ENCODE data around the gene ASB16. TPM values are rescaled to one million over a fixed set of nuclear protein-coding genes. Genes with fewer than 3 reads are reported as not detected.
"Not testable (repeated sequence)": the region's sequence is repeated elsewhere in the genome, so short reads cannot be mapped to it uniquely, and the experiment has no call there.

ASB16 gene
- total RNA-seq, 1 experiment from 2014 or later, result not detected

DNA sequence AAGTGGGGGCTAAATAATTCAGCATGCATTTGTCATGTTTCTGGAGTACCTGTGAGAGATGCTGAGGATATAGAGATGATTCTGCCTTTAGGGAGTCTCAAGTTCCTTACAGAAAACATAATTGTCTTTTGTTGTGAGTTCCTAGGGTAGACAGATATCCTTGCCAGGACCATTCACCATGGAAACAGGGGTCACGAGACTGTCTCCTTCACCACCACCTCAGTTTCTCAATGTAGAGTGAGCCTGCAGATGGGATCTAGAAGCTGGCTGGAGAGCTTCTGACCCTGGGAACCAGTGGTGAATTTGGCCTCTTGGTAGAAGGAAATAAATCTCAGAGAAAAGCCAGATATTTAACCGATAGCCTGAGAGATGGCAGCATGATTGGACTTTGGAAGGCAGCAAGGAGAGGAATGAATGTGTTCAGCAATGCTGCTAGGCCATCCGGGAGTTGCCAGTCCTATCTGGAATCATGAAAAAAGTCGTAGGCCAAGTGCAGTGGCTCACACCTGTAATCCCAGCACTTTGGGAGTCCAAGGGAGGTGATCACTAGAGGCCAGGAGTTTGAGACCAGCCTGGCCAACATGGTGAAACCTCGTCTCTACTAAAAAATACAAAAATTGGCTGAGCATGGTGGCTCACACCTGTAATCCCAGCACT is 39.7 kb upstream of the ASB16 start:
- Mint-ChIP-seq H3K9me3 (ENCODE audit: unreplicated experiment) (no peaks in the 10 kb centered on the region), H3K4me1 (ENCODE audit: insufficient read depth, unreplicated experiment) (peaks cover 8% of the 10 kb centered on the region), H3K4me3 (ENCODE audit: unreplicated experiment) (no peak overlapping the region), H3K27me3 (ENCODE audit: insufficient read depth, unreplicated experiment) (no peaks in the 10 kb centered on the region), H3K36me3 (ENCODE audit: insufficient read depth, unreplicated experiment) (no peaks in the 10 kb centered on the region), H3K27ac (ENCODE audit: low read depth, unreplicated experiment) (no peak overlapping the region)
- no peak for TF ChIP-seq CTCF (IDR thresholded peaks at IDR 0.05; ENCODE audit: unreplicated experiment)
- no peak for DNase-seq (ENCODE audit: unreplicated experiment)
- BruUV-seq (replicated peaks), result no TSS peak
- intact Hi-C loops (cut with micrococcal nuclease), result no loop called here
- ChIA-PET CTCF (interaction anchor here (0.6 kb wide), 1 partner anchor 89 kb away, joined by 4 read pairs; no protein-coding TSS in a partner anchor), POLR2A (no interaction called here)

DNA sequence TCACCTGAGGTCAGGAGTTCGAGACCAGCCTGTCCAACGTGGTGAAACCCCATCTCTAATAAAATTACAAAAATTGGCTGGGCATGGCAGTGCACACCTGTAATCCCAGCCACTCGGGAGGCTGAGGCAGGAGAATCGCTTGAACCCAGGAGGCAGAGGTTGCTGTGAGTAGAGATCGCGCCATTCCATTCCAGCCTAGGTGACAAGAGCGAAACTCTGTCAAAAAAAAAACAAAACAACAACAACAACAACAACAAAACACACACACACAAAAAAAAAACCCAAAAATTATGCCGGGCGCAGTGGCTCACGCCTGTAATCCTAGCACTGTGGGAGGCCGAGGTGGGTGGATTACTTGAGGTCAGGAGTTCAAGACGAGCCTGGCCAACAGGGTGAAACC is 39.1 kb upstream of the ASB16 start:
- H3K9me3 Mint-ChIP-seq (ENCODE audit: unreplicated experiment); H3K4me1 Mint-ChIP-seq (ENCODE audit: insufficient read depth, unreplicated experiment); H3K27me3 Mint-ChIP-seq (ENCODE audit: insufficient read depth, unreplicated experiment); H3K36me3 Mint-ChIP-seq (ENCODE audit: insufficient read depth, unreplicated experiment); BruUV-seq (replicated peaks); H3K27ac Mint-ChIP-seq (ENCODE audit: low read depth, unreplicated experiment); DNase-seq (ENCODE audit: unreplicated experiment); H3K4me3 Mint-ChIP-seq (ENCODE audit: unreplicated experiment); intact Hi-C loops (cut with micrococcal nuclease): not testable (repeated sequence)
- POLR2A ChIA-PET, result interaction anchor here (2.7 to 3.2 kb wide), 2 partner anchors 8 to 14 kb away, joined by 10 to 24 read pairs; partner anchors contain the start of gene HDAC5
- CTCF ChIA-PET, result interaction anchor here (0.6 kb wide), 1 partner anchor 15 kb away, joined by 3 read pairs; no protein-coding TSS in a partner anchor

- no peak for DNase-seq (ENCODE audit: unreplicated experiment)
- no peak for TF ChIP-seq CTCF (IDR thresholded peaks at IDR 0.05; ENCODE audit: unreplicated experiment)
- no peaks in the 10 kb centered on the region for H3K27me3 Mint-ChIP-seq (ENCODE audit: insufficient read depth, unreplicated experiment)
- no peak overlapping the region for H3K4me3 Mint-ChIP-seq (ENCODE audit: unreplicated experiment)
- H3K4me1 Mint-ChIP-seq (ENCODE audit: insufficient read depth, unreplicated experiment), result peaks cover 8% of the 10 kb centered on the region
- no peaks in the 10 kb centered on the region for H3K36me3 Mint-ChIP-seq (ENCODE audit: insufficient read depth, unreplicated experiment)
- no peaks in the 10 kb centered on the region for H3K9me3 Mint-ChIP-seq (ENCODE audit: unreplicated experiment)
- no TSS peak for BruUV-seq (replicated peaks)
- ChIA-PET CTCF (interaction anchor here (0.6 to 1.4 kb wide), 3 partner anchors 9 to 36 kb away, joined by 3 to 4 read pairs (median 4); partner anchors contain the start of gene HDAC5), POLR2A (interaction anchor here (1.2 to 3.2 kb wide), 3 partner anchors 9 to 54 kb away, joined by 3 to 24 read pairs (median 10); partner anchors contain the start of gene HDAC5)
- H3K27ac Mint-ChIP-seq (ENCODE audit: low read depth, unreplicated experiment), result peak overlapping the region; percentile 19
- intact Hi-C loops (cut with micrococcal nuclease), result no loop called here
Observed at GRCh38 chr17:44132275-44132821, 38.2 kb upstream of the ASB16 start.

GRCh38 chr17:44133918-44134476 is 36.5 kb upstream of the ASB16 start:
- no peak for TF ChIP-seq CTCF (IDR thresholded peaks at IDR 0.05; ENCODE audit: unreplicated experiment)
- intact Hi-C loops (cut with micrococcal nuclease), result no loop called here
- no peaks in the 10 kb centered on the region for H3K36me3 Mint-ChIP-seq (ENCODE audit: insufficient read depth, unreplicated experiment)
- BruUV-seq (replicated peaks), result no TSS peak
- DNase-seq (ENCODE audit: unreplicated experiment), result no peak
- no peak overlapping the region for H3K4me3 Mint-ChIP-seq (ENCODE audit: unreplicated experiment)
- peaks cover 20% of the 10 kb centered on the region for H3K4me1 Mint-ChIP-seq (ENCODE audit: insufficient read depth, unreplicated experiment)
- ChIA-PET POLR2A (interaction anchor here (0.7 to 3.2 kb wide), 3 partner anchors 10 to 52 kb away, joined by 3 to 24 read pairs (median 10); partner anchors contain the start of genes HDAC5 and TMUB2), CTCF (interaction anchor here (0.5 to 1.2 kb wide), 3 partner anchors 10 to 50 kb away, joined by 4 to 5 read pairs (median 5); no protein-coding TSS in a partner anchor)
- H3K9me3 Mint-ChIP-seq (ENCODE audit: unreplicated experiment), result no peaks in the 10 kb centered on the region
- no peaks in the 10 kb centered on the region for H3K27me3 Mint-ChIP-seq (ENCODE audit: insufficient read depth, unreplicated experiment)
- no peak overlapping the region for H3K27ac Mint-ChIP-seq (ENCODE audit: low read depth, unreplicated experiment)

Data from MCF 10A (cell line).